ENCODE data around the gene ZDHHC7. TPM values are rescaled to one million over a fixed set of nuclear protein-coding genes. Genes with fewer than 3 reads are reported as not detected.

ZDHHC7 gene
- total RNA-seq, 1 experiment from 2014 or later: 39.1 TPM

DNA sequence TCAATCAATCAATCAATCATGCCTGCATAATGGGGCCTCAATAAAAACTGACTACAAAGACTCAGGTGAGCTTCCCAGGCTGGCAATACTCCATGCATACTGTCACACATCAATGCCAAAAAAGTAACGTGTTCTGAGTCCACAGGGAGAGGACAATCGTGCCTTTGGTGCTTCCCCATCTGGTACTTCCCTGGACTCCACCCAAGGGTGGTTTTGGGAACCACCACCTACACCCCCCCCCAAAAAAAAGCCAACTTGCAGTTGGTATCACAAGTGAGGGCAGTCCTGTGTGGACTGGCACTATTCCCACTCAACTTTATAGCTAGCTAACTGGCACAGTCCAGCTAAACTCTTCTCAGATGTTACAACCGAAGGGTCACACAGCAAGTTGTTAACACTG, 3.1 kb downstream of the ZDHHC7 start:
- Histone ChIP-seq H4K5ac (ENCODE audit: insufficient read length, low read depth, low read length) (no peak overlapping the region), H4K91ac (ENCODE audit: insufficient read length, low read depth, low read length) (no peak overlapping the region), H3K14ac (ENCODE audit: insufficient read depth, low read length) (no peak overlapping the region), H3K79me2 (ENCODE audit: insufficient read depth, low read length) (peaks cover 25% of the 10 kb centered on the region; the same call in 1 of the 2 replicates), H3K79me1 (ENCODE audit: insufficient read depth, low read depth, low read length, poor library complexity, severe bottlenecking) (peaks cover 10% of the 10 kb centered on the region), H4K8ac (replicated peaks; ENCODE audit: insufficient read length, low read depth, low read length) (no peak overlapping the region), H3K9me3 (ENCODE audit: control insufficient read depth, low read depth, low read length) (no peaks in the 10 kb centered on the region), H3K23me2 (ENCODE audit: insufficient read length, low read depth, low read length, poor library complexity, severe bottlenecking) (peaks cover 7% of the 10 kb centered on the region), H3K4me2 (ENCODE audit: insufficient read depth, insufficient read length, low read length) (no peak overlapping the region), H2BK5ac (ENCODE audit: insufficient read length, low read length) (no peak overlapping the region), H2AFZ (ENCODE audit: low read length) (no peak overlapping the region), H2BK20ac (ENCODE audit: low read depth, low read length, poor library complexity, severe bottlenecking) (no peak overlapping the region), H3K4ac (ENCODE audit: low read depth, low read length) (no peak overlapping the region), H3K27me3 (ENCODE audit: insufficient read depth, low read length) (no peaks in the 10 kb centered on the region), H2BK120ac (ENCODE audit: low read depth, low read length, poor library complexity, severe bottlenecking) (no peak overlapping the region), H4K20me1 (ENCODE audit: control insufficient read depth, insufficient read depth, insufficient read length) (no peaks in the 10 kb centered on the region), H3K27ac (ENCODE audit: insufficient read length, low read depth, low read length) (no peak overlapping the region), H2AK5ac (ENCODE audit: insufficient read length, low read length) (no peak overlapping the region), H2BK12ac (ENCODE audit: insufficient read length, low read depth, low read length) (no peak overlapping the region), H2BK15ac (ENCODE audit: low read depth, low read length) (no peak overlapping the region), H3K9ac (ENCODE audit: extremely low read depth, insufficient read length, low read length) (no peak overlapping the region), H3K56ac (ENCODE audit: insufficient read length, low read depth, low read length) (no peak overlapping the region), H3K4me1 (ENCODE audit: insufficient read depth, low read length) (peaks cover 3% of the 10 kb centered on the region; the same call in 1 of the 2 replicates), H3K18ac (ENCODE audit: insufficient read length, low read depth, low read length) (no peak overlapping the region), H3T11ph (ENCODE audit: low read length) (no peak overlapping the region), H3K23ac (ENCODE audit: insufficient read length, low read depth, low read length) (no peak overlapping the region)
- Mint-ChIP-seq H3K27me3 (ENCODE audit: low read depth) (no peaks in the 10 kb centered on the region; the same call in none of the 2 replicates), H3K4me3 (no peak overlapping the region), H3K27ac (no peak overlapping the region; a peak in 1 of 7 replicates), H3K4me1 (peaks cover 29 to 34% of the 10 kb centered on the region in 2 experiments), H3K36me3 (ENCODE audit: insufficient read depth in 1 of 3, low read depth in 3 of 3) (peaks cover 0 to 2% (median 0%) of the 10 kb centered on the region in 3 experiments; a peak in 2 of 7 replicates), H3K9me3 (no peaks in the 10 kb centered on the region)
- TF ChIP-seq CTCF (conservative IDR thresholded peaks at IDR 0.05): no peak
- DNase-seq: no peak
- WGBS (ENCODE audit: extremely low coverage, insufficient read length, low lambda C conversion rate): no CpG with 5 or more reads among the region's 3 CpGs

Measured in H9 (cell line).